ENCODE data around the gene IL3. TPM values are rescaled to one million over a fixed set of nuclear protein-coding genes. Genes with fewer than 3 reads are reported as not detected.
"Not testable (repeated sequence)": the region's sequence is repeated elsewhere in the genome, so short reads cannot be mapped to it uniquely, and the experiment has no call there.

Gene IL3
- total RNA-seq, 5 donors from 2014 or later (not counting 1 experiment from before 2014, with no cell fraction given), result not detected

- H3K27me3 Mint-ChIP-seq; H3K27ac ChIP-seq (ENCODE audit: low read length); H3K4me3 Mint-ChIP-seq; H3K36me3 Mint-ChIP-seq; H3K9me3 ChIP-seq; H3K4me3 ChIP-seq (ENCODE audit: control insufficient read depth in 1 of 2, extremely low read depth in 1 of 2, low read length in 1 of 2); POLR2A ChIA-PET; H3K27ac Mint-ChIP-seq; H3K27me3 ChIP-seq (replicated peaks in 1 of 2; ENCODE audit: control insufficient read depth in 2 of 2, extremely low read depth in 1 of 2, insufficient read depth in 2 of 2, low read length in 1 of 2); H3K9me3 Mint-ChIP-seq; H3K36me3 ChIP-seq (ENCODE audit: control insufficient read depth in 2 of 2, extremely low read depth in 1 of 2, insufficient read depth in 1 of 2, low read length in 1 of 2); CTCF ChIA-PET; DNase-seq; ATAC-seq (replicated peaks in 1 of 4): not testable (repeated sequence)
- peaks cover 9 to 42% of the 10 kb centered on the region in 2 experiments for H3K4me1 ChIP-seq (ENCODE audit: control insufficient read depth in 1 of 2, extremely low read depth in 1 of 2, insufficient read depth in 2 of 2, low read length in 2 of 2)
- H3K4me1 Mint-ChIP-seq, result peaks cover 37 to 69% (median 49%) of the 10 kb centered on the region in 3 donors
- WGBS (ENCODE audit: insufficient coverage), result no CpG with 5 or more reads among the region's 1 CpG
These were observed 48.0 kb downstream of the IL3 start for GRCh38 chr5:132108495-132108894.

GRCh38 chr5:132108957-132109356 lies 48.5 kb downstream of the IL3 start:
- WGBS (ENCODE audit: insufficient coverage), result no CpG with 5 or more reads among the region's 4 CpGs
- ATAC-seq (replicated peaks in 1 of 4); DNase-seq; H3K27me3 Mint-ChIP-seq; H3K36me3 Mint-ChIP-seq; H3K27ac ChIP-seq (ENCODE audit: low read length); H3K27me3 ChIP-seq (replicated peaks in 1 of 2; ENCODE audit: control insufficient read depth in 2 of 2, extremely low read depth in 1 of 2, insufficient read depth in 2 of 2, low read length in 1 of 2); H3K9me3 ChIP-seq; H3K27ac Mint-ChIP-seq; H3K4me3 ChIP-seq (ENCODE audit: control insufficient read depth in 1 of 2, extremely low read depth in 1 of 2, low read length in 1 of 2); H3K4me3 Mint-ChIP-seq; H3K9me3 Mint-ChIP-seq; POLR2A ChIA-PET; H3K36me3 ChIP-seq (ENCODE audit: control insufficient read depth in 2 of 2, extremely low read depth in 1 of 2, insufficient read depth in 1 of 2, low read length in 1 of 2); CTCF ChIA-PET: not testable (repeated sequence)
- H3K4me1 ChIP-seq (ENCODE audit: control insufficient read depth in 1 of 2, extremely low read depth in 1 of 2, insufficient read depth in 2 of 2, low read length in 2 of 2), result peaks cover 5 to 40% of the 10 kb centered on the region in 2 experiments
- peaks cover 32 to 67% (median 47%) of the 10 kb centered on the region in 3 donors for H3K4me1 Mint-ChIP-seq

GRCh38 chr5:132109494-132110053 lies 49.1 kb downstream of the IL3 start:
- Histone ChIP-seq H3K36me3 (ENCODE audit: control insufficient read depth in 2 of 2, extremely low read depth in 1 of 2, insufficient read depth in 1 of 2, low read length in 1 of 2) (no peaks in the 10 kb centered on the region), H3K4me1 (ENCODE audit: control insufficient read depth in 1 of 2, extremely low read depth in 1 of 2, insufficient read depth in 2 of 2, low read length in 2 of 2) (peaks cover 4 to 40% of the 10 kb centered on the region in 2 experiments), H3K27ac (ENCODE audit: low read length) (no peak overlapping the region), H3K9me3 (no peaks in the 10 kb centered on the region), H3K4me3 (ENCODE audit: control insufficient read depth in 1 of 2, extremely low read depth in 1 of 2, low read length in 1 of 2) (no peak overlapping the region), H3K27me3 (replicated peaks in 1 of 2; ENCODE audit: control insufficient read depth in 2 of 2, extremely low read depth in 1 of 2, insufficient read depth in 2 of 2, low read length in 1 of 2) (no peaks in the 10 kb centered on the region)
- ATAC-seq (replicated peaks in 1 of 4), result no peak
- Mint-ChIP-seq H3K9me3 (peaks cover 0 to 6% (median 2%) of the 10 kb centered on the region in 3 donors), H3K27me3 (no peaks in the 10 kb centered on the region), H3K36me3 (no peaks in the 10 kb centered on the region), H3K4me3 (no peak overlapping the region), H3K4me1 (peaks cover 30 to 67% (median 46%) of the 10 kb centered on the region in 3 donors), H3K27ac (peak overlapping the region; percentile 37 to 87)
- ChIA-PET POLR2A (interaction anchor here in 1 of 2 donors (0.7 kb wide), 1 partner anchor 64 kb away, joined by 5 read pairs; no protein-coding TSS in a partner anchor), CTCF (interaction anchor here in 1 of 2 donors (0.7 kb wide), 1 partner anchor 108 kb away, joined by 3 read pairs; no protein-coding TSS in a partner anchor)
- no CpG with 5 or more reads among the region's 3 CpGs for WGBS (ENCODE audit: insufficient coverage)
- no peak for DNase-seq

GRCh38 chr5:132110195-132110594 lies 49.7 kb downstream of the IL3 start:
- no peaks in the 10 kb centered on the region for H3K27me3 Mint-ChIP-seq
- POLR2A ChIA-PET, result interaction anchor here in 1 of 2 donors (0.7 kb wide), 1 partner anchor 63 kb away, joined by 5 read pairs; no protein-coding TSS in a partner anchor
- H3K9me3 ChIP-seq, result no peaks in the 10 kb centered on the region
- H3K4me3 ChIP-seq (ENCODE audit: control insufficient read depth in 1 of 2, extremely low read depth in 1 of 2, low read length in 1 of 2), result no peak overlapping the region
- peaks cover 31 to 67% (median 44%) of the 10 kb centered on the region in 3 donors for H3K4me1 Mint-ChIP-seq
- CTCF ChIA-PET, result interaction anchor here in 1 of 2 donors (0.7 kb wide), 1 partner anchor 109 kb away, joined by 3 read pairs; no protein-coding TSS in a partner anchor
- no peak overlapping the region for H3K4me3 Mint-ChIP-seq
- peaks cover 4 to 38% of the 10 kb centered on the region in 2 experiments for H3K4me1 ChIP-seq (ENCODE audit: control insufficient read depth in 1 of 2, extremely low read depth in 1 of 2, insufficient read depth in 2 of 2, low read length in 2 of 2)
- no peaks in the 10 kb centered on the region for H3K36me3 Mint-ChIP-seq
- ATAC-seq (replicated peaks in 1 of 4) (peak in 1 of 4 experiments; percentile 37), DNase-seq (no peak)
- peaks cover 0 to 6% (median 2%) of the 10 kb centered on the region in 3 donors for H3K9me3 Mint-ChIP-seq
- peak overlapping the region; percentile 66 to 79 for H3K27ac Mint-ChIP-seq
- no CpG with 5 or more reads among the region's 3 CpGs for WGBS (ENCODE audit: insufficient coverage)
- H3K27me3 ChIP-seq (replicated peaks in 1 of 2; ENCODE audit: control insufficient read depth in 2 of 2, extremely low read depth in 1 of 2, insufficient read depth in 2 of 2, low read length in 1 of 2), result no peaks in the 10 kb centered on the region
- peak overlapping the region; percentile 42 for H3K27ac ChIP-seq (ENCODE audit: low read length)
- H3K36me3 ChIP-seq (ENCODE audit: control insufficient read depth in 2 of 2, extremely low read depth in 1 of 2, insufficient read depth in 1 of 2, low read length in 1 of 2), result no peaks in the 10 kb centered on the region

GRCh38 chr5:132110930-132111329 lies 50.5 kb downstream of the IL3 start:
- no peak overlapping the region for H3K4me3 Mint-ChIP-seq

GRCh38 chr5:132112111-132112510 lies 51.7 kb downstream of the IL3 start:
- ChIA-PET CTCF (interaction anchor here (0.5 to 0.6 kb wide), 2 partner anchors 39 to 511 kb away, joined by 3 to 6 read pairs; no protein-coding TSS in a partner anchor), POLR2A (no interaction called here)
- H3K27ac Mint-ChIP-seq, result no peak overlapping the region
- H3K9me3 Mint-ChIP-seq, result peaks cover 0 to 6% (median 2%) of the 10 kb centered on the region in 3 donors
- no peaks in the 10 kb centered on the region for H3K9me3 ChIP-seq
- H3K27ac ChIP-seq (ENCODE audit: low read length), result no peak overlapping the region
- no peak for DNase-seq
- no peak for ATAC-seq (replicated peaks in 1 of 4)
- no peaks in the 10 kb centered on the region for H3K27me3 Mint-ChIP-seq
- H3K4me3 ChIP-seq (ENCODE audit: control insufficient read depth in 1 of 2, extremely low read depth in 1 of 2, low read length in 1 of 2), result no peak overlapping the region
- H3K4me1 ChIP-seq (ENCODE audit: control insufficient read depth in 1 of 2, extremely low read depth in 1 of 2, insufficient read depth in 2 of 2, low read length in 2 of 2), result peaks cover 4 to 41% of the 10 kb centered on the region in 2 experiments
- H3K4me1 Mint-ChIP-seq, result peaks cover 26 to 72% (median 55%) of the 10 kb centered on the region in 3 donors
- H3K27me3 ChIP-seq (replicated peaks in 1 of 2; ENCODE audit: control insufficient read depth in 2 of 2, extremely low read depth in 1 of 2, insufficient read depth in 2 of 2, low read length in 1 of 2), result peaks cover 0 to 4% of the 10 kb centered on the region in 2 experiments
- no CpG with 5 or more reads among the region's 3 CpGs for WGBS (ENCODE audit: insufficient coverage)
- H3K4me3 Mint-ChIP-seq, result no peak overlapping the region
- no peaks in the 10 kb centered on the region for H3K36me3 ChIP-seq (ENCODE audit: control insufficient read depth in 2 of 2, extremely low read depth in 1 of 2, insufficient read depth in 1 of 2, low read length in 1 of 2)
- no peaks in the 10 kb centered on the region for H3K36me3 Mint-ChIP-seq

More at GRCh38 chr5:132110930-132111329, 50.5 kb downstream of the IL3 start:
- ChIA-PET POLR2A (no interaction called here), CTCF (no interaction called here)
- Mint-ChIP-seq H3K27ac (peak overlapping the region; percentile 66 to 79), H3K9me3 (peaks cover 0 to 6% (median 2%) of the 10 kb centered on the region in 3 donors), H3K4me1 (peaks cover 26 to 67% (median 47%) of the 10 kb centered on the region in 3 donors), H3K27me3 (no peaks in the 10 kb centered on the region), H3K36me3 (no peaks in the 10 kb centered on the region)
- Histone ChIP-seq H3K4me1 (ENCODE audit: control insufficient read depth in 1 of 2, extremely low read depth in 1 of 2, insufficient read depth in 2 of 2, low read length in 2 of 2) (peaks cover 4 to 33% of the 10 kb centered on the region in 2 experiments), H3K36me3 (ENCODE audit: control insufficient read depth in 2 of 2, extremely low read depth in 1 of 2, insufficient read depth in 1 of 2, low read length in 1 of 2) (no peaks in the 10 kb centered on the region), H3K27me3 (replicated peaks in 1 of 2; ENCODE audit: control insufficient read depth in 2 of 2, extremely low read depth in 1 of 2, insufficient read depth in 2 of 2, low read length in 1 of 2) (no peaks in the 10 kb centered on the region), H3K27ac (ENCODE audit: low read length) (peak overlapping the region; percentile 42), H3K4me3 (ENCODE audit: control insufficient read depth in 1 of 2, extremely low read depth in 1 of 2, low read length in 1 of 2) (no peak overlapping the region), H3K9me3 (no peaks in the 10 kb centered on the region)
- no peak for DNase-seq
- no peak for ATAC-seq (replicated peaks in 1 of 4)

Data from T-cell (primary cell).